ENCODE measurements around the gene GCM1. TPM values are rescaled to one million over a fixed set of nuclear protein-coding genes. Genes with fewer than 3 reads are reported as not detected.

Gene GCM1
- total RNA-seq, 3 donors from 2014 or later = not detected

- ATAC-seq (no peak), DNase-seq (no peak)
- Histone ChIP-seq H3K36me3 (ENCODE audit: low read depth) (no peaks in the 10 kb centered on the region), H3K9me3 (no peaks in the 10 kb centered on the region), H3K4me1 (ENCODE audit: low read depth) (no peaks in the 10 kb centered on the region), H3K4me3 (no peak overlapping the region)
- intact Hi-C loops (cut with DNase I, micrococcal nuclease) = no loop called here
- no peak for TF ChIP-seq CTCF (IDR thresholded peaks at IDR 0.05)
Observed at GRCh38 chr6:53151676-53152075, 3.0 kb upstream of the GCM1 start.

- Histone ChIP-seq H3K4me3 (no peak overlapping the region), H3K9me3 (no peaks in the 10 kb centered on the region), H3K36me3 (ENCODE audit: low read depth) (no peaks in the 10 kb centered on the region), H3K4me1 (ENCODE audit: low read depth) (no peaks in the 10 kb centered on the region)
- DNase-seq (no peak), ATAC-seq (no peak)
- TF ChIP-seq CTCF (IDR thresholded peaks at IDR 0.05) = no peak
- intact Hi-C loops (cut with DNase I, micrococcal nuclease) = no loop called here
Observed at GRCh38 chr6:53144802-53145201, 3.8 kb downstream of the GCM1 start.

GRCh38 chr6:53143710-53144109, 4.9 kb downstream of the GCM1 start:
- DNase-seq = no peak
- no peak overlapping the region for H3K4me3 ChIP-seq
- H3K36me3 ChIP-seq (ENCODE audit: low read depth) = no peaks in the 10 kb centered on the region
- no peaks in the 10 kb centered on the region for H3K4me1 ChIP-seq (ENCODE audit: low read depth)
- no peak for TF ChIP-seq CTCF (IDR thresholded peaks at IDR 0.05)
- intact Hi-C loops (cut with DNase I, micrococcal nuclease) = no loop called here
- no peaks in the 10 kb centered on the region for H3K9me3 ChIP-seq
- ATAC-seq = no peak

- H3K9me3 ChIP-seq = no peaks in the 10 kb centered on the region
- no peak for ATAC-seq
- no peak for DNase-seq
- no peaks in the 10 kb centered on the region for H3K36me3 ChIP-seq (ENCODE audit: low read depth)
- TF ChIP-seq CTCF (IDR thresholded peaks at IDR 0.05) = no peak
- intact Hi-C loops (cut with DNase I, micrococcal nuclease) = no loop called here
- no peak overlapping the region for H3K4me3 ChIP-seq
- no peaks in the 10 kb centered on the region for H3K4me1 ChIP-seq (ENCODE audit: low read depth)
Observed at GRCh38 chr6:53142810-53143209, 5.8 kb downstream of the GCM1 start.

GRCh38 chr6:53139841-53140413, 8.7 kb downstream of the GCM1 start:
- H3K4me1 ChIP-seq (ENCODE audit: low read depth) = no peaks in the 10 kb centered on the region
- intact Hi-C loops (cut with DNase I, micrococcal nuclease) = no loop called here
- H3K4me3 ChIP-seq = no peak overlapping the region
- TF ChIP-seq CTCF (IDR thresholded peaks at IDR 0.05) = no peak
- DNase-seq = no peak
- H3K36me3 ChIP-seq (ENCODE audit: low read depth) = no peaks in the 10 kb centered on the region
- no peaks in the 10 kb centered on the region for H3K9me3 ChIP-seq
- ATAC-seq = no peak

Measured in mucosa of descending colon (tissue), 3 donors.